Embryonic facial prominence (tissue), 1 donor: ENCODE measurements around the gene PIK3CD.
"Not testable (repeated sequence)": the region's sequence is repeated elsewhere in the genome, so short reads cannot be mapped to it uniquely, and the experiment has no call there.

Experiments used
- DNase-seq: peaks from one replicate; pipeline ENCODE4 v3.0.0-alpha.2; 2016; ENCODE audit errors: extremely low spot score

PIK3CD gene

DNA sequence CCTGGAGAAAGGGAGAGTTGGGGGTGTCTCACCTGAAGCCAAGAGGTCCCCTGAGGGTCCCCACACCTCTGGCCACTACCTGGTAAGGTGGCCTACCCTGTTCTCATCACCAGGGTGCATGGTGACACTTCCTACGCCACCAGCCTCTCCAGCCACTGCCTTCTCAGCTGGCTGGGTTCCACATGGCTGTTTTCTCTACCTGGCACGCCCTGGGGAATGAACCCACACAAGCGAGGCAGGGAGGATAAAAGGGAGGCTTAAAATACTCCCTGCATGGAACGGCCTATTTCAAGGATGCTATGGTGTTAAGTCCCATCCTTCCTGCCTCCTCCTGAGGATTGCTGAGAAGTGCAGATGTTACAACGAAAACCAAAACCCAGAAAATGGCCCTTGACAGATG lies 84.7 kb downstream of the PIK3CD start:
- no peak for DNase-seq

DNA sequence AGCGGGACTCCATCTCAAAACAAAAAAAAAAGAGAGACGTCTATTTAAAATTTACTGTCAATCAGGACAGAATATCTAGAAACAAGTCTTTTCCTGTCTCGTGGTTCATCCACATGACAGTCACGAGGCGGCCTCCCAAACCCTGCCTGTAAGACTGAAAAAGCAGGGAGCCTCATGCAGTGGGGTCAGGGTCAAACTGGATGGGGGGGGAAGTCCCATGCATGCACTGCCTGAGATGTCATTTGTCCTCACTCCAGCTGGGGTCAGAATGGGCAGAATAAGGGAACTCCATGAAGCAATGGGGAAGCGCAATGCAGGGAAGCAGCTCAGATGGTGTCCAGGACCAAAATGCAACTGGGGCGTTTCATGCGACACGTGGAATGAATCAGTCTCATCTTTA lies 85.5 kb downstream of the PIK3CD start:
- no peak for DNase-seq

DNA sequence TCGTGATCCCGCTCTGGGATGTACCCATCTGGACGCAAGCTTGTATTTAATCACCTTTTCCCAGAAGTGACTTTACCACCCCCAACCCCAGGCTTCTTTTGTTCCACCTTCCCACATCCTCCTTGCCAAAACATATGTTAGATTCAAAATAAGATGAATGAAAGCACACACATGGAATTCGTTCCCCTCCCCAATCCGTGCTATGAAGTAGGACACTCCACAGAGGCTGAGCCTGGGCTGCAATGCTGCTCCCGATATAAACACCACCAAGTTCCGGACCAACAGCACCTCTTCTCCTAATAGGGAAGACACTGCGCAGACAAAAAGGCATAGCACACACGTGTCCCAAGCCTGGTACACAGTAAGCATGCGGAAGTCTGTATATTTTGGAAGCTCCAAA lies 86.1 kb downstream of the PIK3CD start:
- no peak for DNase-seq

DNA sequence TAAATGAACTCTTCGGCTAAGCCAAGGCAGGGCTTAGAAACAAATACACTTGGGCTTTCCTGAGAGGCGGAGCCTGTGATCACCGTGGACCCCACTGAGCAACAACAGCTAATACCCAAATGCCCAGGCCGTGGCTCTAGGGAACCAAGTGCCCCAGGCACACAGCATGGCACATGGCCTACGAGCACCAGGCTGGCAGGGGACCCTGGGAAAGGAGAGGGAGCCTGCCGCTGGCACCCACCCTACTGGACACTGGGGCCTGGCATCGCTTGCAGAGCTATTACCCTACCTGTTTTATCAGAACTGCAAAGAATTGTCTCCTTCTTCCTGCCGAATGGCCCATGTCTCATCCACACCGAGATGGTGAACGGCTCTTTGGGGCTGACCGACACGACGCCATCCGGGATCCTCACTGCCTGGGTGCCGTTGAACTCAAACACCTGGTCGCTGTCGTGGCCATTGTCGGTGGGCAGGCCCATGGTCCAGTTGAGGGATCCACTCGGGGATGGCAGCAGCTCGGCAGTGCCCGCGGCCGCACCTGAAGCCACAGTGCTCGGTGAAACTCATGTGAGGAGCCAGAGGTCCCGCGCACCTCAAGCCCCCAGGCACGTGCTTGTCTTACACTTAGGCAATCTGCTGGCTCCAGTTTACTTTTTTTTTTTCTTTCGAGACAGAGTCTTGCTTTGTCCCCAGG lies 92.7 kb downstream of the PIK3CD start:
- DNase-seq: no peak

DNA sequence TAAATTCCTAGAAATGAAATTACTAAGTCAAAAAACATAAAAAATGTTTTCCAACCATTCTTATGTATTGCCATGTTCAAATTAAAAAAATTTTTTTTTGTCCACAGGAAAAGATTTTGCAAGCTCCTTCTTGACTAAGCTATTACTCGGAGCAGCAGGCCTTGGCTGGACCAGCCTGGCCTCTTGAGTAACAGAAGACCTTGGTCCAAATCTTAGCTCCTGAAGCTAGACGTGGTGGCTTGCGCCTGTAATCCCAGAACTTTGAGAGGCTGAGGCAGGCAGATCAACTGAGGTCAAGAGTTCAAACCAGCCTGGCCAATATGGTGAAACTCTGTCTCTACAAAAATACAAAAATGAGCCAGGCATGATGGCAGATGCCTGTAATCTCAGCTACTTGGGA lies 94.7 kb downstream of the PIK3CD start:
- DNase-seq: no peak

DNA sequence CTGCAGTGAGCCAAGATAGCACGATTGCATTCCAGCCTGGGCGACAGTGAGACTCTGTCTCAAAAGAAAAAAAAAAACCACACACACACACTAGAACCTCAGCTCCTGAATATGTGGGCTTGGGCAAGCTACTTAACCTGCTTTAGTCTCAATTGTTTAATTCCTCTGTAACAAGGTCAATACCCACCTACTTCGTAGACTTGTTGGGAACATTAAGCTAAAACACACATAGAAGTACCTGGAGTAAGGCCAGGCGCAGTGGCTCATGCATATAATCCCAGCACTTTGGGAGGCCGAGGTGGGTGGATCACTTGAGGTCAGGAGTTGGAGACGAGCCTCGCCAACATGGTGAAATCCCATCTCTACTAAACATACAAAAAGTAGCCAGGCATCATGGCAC lies 95.1 kb downstream of the PIK3CD start:
- no peak for DNase-seq

DNA sequence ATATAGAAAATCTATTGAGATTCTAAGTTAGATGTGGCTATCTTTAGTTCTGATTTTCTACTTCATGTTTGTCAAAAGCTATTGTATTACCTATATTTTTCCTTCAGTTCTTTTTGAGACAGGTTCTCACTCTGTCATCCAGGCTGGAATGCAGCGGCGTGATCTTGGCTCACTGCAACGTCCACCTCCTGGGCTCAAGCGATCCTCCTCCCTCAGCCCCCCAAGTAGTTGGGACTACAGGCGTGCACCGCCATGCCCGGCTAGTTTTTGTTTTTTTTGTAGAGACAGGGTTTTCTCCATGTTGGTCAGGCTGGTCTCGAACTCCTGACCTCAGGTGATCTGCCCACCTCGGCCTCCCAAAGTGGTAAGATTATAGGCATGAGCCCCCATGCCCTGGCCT lies 96.9 kb downstream of the PIK3CD start:
- not testable (repeated sequence) for DNase-seq

DNA sequence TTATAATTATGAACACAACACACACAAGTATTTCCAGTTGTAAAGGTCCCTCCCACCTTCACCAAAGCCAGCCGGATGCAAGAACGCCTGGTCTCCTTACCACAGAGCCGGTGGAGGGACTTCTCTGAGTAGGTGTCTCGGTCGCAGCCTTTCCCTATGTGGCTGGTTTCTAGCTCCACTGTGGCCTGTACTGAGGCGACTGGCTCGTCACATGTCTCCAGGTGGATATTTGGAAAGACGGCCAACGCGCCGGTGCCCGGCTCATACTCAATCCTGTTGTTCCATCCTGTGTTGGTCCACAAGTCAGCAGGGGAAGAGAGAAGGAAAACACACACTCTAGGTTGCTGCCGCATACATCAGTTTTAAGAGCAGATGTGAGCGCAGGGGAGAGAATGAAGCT lies 97.8 kb downstream of the PIK3CD start:
- no peak for DNase-seq

DNA sequence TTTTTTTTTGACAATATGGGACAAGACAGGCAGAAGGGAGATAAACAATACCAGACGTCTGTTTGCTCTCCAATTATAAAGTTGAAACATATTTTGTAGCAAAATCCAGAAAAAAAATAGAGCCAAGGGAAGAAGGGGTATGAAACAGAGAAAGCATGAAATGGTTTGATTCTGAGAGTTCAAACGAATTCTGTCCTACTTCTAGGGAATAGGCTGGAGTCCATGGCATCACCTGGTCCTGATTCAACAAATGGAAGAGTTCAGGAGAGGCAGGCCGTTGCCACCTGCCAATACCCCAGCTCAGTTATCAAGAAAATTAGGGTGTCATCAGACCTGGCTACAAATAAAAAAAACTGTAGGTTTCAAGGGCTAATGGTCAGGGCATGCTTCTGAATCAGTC lies 100.4 kb downstream of the PIK3CD start:
- DNase-seq: no peak

DNA sequence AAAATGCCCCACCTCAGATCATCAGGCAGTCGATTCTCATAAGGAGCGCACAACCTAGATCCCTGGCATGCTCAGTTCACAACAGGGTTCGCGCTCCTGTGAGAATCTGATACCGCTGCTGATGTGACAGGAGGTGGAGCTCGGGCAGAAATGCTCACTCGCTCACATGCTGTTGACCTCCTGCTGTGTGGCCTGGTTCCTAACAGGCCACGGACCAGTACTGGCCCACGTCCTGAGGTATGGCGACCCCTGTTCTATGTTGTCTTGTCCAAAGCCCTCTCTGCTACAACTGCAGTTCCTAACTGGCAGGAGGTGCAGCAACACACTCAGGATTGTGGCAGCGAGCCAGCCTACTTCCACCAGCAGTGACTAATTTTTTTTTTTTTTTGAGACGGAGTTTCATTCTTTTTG lies 101.6 kb downstream of the PIK3CD start:
- no peak for DNase-seq

DNA sequence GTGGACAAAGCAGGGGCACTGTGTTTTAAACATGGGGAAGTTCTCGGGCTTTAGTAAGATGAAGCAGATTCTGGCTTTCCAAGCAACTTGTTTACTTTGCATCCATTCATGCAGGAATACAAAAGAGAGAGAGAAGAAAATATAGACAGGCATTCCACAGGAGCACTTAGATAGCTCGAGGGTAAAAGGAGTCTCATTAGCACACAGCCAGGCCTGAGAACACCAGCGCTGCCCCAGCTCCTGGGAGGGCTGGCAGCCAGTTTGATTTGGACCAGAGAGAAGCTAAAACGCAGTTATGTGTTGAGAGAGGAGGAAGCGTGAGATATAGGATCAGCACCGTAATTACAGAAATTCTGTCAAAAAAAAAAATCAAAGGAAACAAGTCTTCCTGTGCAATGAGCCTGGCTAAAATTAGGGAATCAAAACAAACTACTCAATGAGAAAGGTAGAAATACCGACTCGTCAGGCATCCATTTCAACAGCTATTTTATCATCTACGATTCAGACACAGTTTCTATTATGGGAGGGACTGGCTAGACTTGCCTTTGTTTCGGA lies 104.0 kb downstream of the PIK3CD start:
- DNase-seq: no peak

DNA sequence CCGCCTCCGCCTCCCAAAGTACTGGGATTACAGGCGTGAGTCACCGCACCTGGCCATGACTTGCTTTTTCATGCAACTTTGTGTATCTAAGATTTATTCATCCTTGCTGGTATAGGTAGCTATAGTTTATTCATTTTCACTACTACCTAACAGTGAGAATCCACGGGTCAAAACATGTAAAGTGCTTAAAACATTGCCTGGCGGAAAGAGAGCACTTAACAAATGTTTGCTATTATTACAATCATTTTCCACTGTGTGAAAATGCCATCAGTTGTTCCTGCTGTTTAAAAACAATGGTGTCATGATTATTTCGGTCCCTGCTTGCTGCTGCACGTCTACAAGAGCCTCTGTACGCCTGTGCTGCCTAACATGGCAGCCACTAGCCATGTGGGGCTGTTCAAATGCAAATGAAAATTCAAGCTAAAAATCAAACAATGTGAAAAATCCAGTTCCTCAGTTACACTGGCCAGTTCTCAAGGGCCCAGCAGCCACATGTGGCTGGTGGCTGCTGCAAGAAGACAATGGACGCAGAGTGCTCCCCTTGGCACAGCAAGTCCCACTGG lies 107.1 kb downstream of the PIK3CD start:
- no peak for DNase-seq

DNA sequence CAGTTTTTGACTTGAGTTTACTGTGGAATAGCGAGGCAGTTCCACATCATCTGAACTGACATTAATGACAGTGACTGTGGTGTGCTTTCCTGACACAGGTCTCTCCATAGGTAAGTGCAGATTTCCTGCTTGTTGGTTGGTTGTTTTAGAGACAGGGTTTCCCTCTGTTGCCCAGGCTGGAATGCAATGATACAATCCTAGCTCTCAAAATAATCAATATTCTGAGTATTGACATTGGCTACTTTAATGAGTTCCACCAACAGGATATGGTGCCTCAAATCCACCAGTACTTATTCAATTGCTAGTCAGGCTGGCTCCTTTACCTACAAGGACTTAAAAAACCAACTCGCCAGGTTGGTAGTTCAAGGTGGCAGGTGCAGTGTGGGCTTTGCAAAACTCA lies 108.4 kb downstream of the PIK3CD start:
- no peak for DNase-seq

DNA sequence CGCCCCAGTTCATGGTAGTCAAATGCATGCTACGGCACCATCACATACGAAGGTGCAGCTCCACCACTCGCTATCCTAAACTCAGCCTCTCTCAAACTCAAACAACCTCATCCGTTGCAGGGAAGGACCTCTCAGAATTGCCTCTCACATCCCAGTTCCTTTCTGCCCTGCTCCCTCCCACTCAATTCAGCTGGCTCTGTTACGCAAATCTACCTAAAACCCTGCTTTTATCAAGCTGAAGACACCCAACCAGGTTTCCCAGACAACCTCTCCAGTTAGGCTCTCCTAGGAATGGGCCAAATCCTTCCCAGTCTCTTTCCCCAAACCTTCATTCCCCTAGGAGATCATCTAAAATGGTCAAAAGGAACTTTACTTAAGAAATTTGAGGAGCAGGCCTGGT lies 109.3 kb downstream of the PIK3CD start:
- no peak for DNase-seq

DNA sequence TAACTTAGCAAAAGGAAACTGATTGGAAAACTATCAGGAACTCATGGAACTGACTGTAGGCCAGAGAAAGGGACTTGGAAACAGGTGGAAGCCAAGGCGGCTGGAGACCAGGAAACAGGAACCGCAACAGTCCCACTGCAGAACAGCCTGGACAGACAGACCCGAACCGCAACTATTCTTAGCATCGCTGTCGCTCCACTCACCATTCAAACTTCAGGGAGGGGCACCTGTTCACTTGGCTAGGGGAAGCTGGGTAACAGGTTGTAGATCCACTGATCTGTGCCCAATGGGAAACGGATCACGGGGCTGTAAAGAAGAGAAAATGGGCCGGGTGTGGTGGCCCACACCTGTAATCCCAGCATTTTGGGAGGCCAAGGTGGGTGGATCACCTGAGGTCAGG lies 110.3 kb downstream of the PIK3CD start:
- no peak for DNase-seq

DNA sequence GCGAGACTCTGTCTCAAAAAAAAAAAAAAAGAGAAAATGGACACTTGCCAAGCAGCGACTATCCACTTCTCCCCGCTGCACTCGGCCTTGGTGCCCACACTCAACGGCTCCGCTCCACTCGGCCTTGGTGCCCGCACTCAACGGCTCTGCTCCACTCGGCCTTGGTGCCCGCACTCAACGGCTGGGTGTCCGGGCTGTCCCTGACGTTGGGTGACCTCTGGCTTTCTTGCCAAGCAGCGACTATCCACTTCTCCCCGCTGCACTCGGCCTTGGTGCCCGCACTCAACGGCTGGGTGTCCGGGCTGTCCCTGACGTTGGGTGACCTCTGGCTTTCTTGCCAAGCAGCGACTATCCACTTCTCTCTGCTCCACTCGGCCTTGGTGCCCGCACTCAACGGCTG lies 110.9 kb downstream of the PIK3CD start:
- DNase-seq: not testable (repeated sequence)

DNA sequence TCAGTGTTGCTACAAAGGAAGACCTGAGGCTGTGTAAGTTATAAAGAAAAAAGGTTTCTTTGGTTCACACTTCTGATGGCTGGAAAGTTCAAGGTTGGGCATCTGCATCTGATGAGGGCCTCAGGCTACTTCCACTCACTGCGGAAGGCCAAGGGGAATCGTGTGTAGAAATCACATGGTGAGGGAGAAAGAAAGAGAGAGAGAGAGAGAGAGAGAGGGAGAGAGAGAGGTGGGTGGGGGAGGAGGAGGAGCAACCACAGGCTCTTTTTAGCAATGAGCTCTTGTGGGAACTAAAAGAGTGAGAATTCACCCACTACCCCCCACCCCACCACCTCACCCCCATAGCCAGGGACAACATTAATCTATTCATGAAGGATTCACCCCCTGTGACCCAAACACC lies 112.4 kb downstream of the PIK3CD start:
- DNase-seq: no peak

DNA sequence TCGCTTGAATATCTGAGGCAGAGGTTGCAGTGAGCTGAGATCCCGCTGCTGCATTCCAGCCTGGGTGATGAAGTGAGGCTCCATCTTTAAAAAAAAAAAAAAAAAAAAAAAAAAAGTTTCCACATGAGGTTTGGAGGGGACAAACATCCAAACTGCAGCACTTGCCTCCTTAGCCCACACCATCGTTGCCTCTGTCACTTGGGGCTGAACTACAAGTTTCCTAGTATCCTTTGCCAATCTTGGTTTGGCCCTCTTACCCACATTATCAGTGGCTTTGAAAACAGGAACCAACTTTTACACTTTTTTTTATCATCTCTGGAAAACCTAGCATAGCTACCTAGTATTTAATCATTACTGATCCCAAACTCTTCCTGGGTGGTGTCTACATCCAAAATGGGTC lies 113.0 kb downstream of the PIK3CD start:
- no peak for DNase-seq

DNA sequence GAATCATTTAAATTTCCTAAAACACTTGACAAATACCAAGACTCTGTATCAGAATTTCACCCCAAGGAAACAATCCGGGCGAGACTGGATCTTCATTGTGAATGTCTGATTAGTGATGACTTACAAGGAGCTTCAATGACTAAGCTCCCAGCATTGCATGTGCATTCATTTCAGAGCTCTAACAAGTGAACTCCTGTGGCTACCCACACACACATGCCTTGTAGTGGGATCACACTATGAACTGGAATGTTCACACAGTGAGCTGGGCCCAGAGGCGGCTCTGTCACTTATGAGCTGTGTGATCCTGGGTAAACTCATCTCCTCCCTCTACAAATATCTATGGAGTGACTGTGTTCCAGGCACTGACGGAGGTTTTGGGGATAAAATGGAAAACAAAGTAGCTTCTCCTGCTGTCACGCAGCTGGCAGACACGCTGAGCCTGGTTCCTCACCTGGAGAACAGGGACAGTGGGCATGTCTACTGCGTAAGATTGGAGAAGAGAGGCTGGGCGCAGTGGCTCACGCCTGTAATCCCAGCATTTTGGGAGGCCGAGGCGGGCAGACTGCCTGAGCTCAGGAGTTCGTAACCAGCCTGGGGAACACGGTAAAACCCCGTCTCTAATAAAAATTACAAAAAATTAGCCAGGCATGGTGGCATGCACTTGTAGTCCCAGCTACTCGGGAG lies 115.4 kb downstream of the PIK3CD start:
- DNase-seq: no peak

DNA sequence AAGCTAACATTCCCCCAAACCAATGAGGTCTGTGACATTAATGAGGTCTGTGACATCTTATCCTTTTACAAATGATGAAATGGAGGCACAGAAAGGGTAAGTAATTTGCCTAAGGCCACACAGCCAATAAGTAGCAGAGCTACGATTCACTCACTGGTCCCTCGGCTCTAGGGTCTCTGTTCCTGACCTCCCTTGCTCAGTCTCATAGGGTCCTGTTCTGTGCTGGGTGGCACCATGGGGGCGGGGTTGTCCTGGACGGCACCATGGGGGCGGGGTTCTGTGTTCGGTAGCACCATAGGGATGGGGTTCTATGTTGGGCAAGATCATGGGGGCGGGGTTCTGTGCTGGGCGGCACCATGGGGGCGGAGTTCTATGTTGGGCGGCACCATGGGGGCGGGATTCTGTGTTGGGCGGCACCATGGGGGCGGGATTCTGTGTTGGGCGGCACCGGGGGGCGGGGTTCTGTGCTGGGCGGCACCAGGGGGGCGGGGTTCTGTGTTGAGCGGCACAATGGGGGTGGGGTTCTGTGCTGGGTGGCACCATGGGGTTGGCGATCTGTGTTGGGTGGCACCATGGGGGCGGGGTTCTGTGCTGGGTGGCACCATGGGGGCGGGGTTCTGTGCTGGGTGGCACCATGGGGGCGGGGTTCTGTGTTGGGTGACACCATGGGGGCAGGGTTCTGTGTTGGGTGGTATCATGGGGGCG lies 116.6 kb downstream of the PIK3CD start:
- no peak for DNase-seq

DNA sequence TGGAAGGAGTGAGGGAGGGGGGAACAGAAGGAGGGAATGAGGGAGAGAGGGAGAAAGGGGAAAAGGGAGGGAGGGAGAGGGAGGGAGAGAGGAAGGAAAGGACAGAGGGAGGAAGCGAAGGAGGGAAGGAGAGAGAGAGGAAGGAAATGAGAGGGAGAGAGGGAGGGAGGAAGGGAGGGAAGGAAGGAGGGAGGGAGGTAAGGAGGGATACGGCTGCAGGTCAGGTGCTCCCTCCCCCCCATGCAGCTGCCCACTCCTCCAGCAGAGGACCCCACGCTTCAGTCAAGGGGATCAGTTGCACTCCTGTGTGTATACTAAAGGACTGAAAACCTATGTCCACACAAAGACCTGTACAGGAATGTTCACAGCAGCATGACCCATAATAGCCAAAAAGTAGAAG lies 117.5 kb downstream of the PIK3CD start:
- DNase-seq: no peak

DNA sequence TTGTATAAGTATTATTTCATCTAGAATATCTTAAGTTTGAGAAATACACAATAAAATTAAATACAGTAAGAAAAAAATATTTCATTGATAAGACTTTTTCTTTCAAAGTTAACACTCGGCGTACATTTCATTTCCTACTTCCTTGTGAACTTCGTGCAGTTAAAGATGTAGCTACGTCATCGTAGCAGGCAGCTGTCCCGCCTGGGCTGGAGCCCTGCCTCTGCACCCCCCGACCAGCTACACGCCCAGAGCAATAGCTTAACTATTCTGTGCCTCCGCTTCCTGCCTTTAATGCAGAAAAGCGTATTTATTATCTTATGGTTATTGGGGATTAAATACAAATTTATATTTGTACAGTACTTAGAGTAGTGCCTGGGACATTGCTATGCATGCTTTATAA lies 118.8 kb downstream of the PIK3CD start:
- DNase-seq: no peak
